Activated CD4-positive, alpha-beta T cell treated with anti-CD3 and anti-CD28 coated beads, Interleukin-2, amount 50 U/mL, for 1 hour (primary cell): Measurements from ENCODE around the gene TGM2.

Source experiments
- DNase-seq: peaks from one replicate; pipeline ENCODE4 v3.0.0-alpha.2; 2020

Gene TGM2

DNA sequence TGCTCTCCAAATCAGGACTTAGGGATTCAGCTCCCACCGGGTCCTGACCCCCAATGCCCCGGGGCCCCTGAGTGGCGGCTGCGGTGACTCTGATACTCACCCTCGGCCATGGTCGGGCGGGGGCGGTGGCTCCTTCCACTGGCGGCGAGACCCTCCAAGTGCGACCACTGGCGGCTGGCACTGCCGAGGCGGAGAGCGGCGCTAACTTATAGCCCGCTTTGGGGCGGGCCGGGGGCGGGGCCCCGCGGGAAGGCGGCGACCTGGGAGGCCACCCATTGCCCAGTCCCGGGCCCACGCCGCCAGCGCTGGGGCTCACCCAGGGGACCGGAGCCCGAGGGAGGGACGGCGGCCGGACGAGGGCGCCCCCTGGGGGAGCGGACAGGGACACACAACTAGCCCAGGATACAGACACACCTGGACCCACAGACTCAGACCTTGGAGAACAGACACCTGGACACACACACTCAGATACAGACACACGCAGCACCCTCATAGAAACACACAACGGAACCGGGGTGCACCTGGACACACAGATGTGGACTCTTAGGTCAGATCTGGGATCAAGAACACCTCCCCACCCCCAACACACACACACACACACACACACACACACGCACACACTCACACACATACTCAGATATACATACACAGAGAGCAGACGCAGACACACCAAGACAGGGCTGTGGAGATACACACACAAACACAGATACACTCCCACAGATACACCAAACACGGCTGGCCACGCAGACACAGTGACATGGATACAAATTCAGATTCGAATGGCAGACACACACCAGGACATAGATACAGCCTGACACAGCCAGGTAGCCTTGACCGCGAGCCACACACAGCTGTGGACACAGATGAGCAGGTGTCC is at the start of gene TGM2:
Gene TGM2 (minus strand): TSS at position 182 of the 877 bp plus-strand sequence. CDS start 72 bp downstream, at position 110.
- peak; percentile 8 for DNase-seq

DNA sequence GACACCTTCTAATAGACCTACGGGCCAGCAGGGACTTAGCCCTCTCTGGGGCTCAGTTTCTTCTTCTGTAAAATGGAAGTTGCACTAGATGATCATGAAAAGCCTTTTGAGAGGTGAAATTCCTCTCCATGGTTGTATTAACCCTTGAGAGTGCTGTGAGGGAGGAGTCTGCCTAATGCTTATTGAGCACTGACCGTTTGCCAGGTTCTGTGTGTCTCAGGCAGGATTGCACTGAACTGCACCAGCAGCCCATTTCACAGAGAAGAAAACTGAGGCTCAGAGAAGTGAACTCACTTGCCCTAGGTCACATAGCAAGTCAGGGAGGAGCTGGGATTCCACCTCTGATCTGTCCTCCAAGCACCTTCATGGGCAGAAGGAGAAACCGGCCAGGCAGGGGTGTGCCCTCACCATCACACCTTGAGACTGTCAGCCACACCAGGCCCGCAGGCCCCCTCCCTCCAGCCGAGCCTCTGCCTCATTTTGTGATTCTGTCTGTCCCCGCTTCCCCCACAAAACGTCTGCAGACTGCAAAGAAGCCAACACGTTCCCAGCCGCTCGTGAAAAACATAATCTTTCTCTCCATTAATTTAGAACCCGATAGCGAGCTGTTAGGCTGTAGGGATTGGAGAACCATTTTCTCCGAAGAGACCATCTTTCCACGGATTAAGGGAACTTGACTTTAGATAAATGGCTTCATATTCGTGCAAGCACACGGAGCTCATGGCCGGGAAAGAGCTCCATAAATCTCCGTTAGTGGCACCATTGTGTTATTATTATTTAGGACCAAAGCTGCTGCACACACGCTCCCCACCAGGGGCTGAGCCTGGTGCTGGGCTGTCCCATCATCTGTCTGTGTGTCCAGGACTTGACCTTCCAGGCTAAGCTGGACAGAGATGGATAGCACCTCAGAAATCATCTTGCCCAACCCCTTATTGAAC is 49.5 kb upstream of the TGM2 start:
- no peak for DNase-seq

DNA sequence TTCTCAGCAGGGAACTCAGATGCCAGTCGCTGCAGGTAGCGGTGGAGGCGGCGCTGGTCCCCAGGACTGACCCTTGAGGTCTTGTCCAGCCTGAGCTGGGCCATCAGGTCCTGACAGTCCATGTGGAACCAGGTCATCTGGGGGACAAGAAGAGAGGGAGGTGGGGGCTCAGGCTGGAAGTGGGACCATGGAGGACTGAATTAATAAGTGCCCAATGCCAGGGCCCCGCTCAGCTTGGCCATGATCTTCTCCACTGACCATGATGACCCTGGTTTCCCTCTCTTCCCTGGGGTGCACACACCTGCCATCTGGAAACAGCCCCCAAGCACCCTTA is 48.5 kb upstream of the TGM2 start:
- DNase-seq: no peak

DNA sequence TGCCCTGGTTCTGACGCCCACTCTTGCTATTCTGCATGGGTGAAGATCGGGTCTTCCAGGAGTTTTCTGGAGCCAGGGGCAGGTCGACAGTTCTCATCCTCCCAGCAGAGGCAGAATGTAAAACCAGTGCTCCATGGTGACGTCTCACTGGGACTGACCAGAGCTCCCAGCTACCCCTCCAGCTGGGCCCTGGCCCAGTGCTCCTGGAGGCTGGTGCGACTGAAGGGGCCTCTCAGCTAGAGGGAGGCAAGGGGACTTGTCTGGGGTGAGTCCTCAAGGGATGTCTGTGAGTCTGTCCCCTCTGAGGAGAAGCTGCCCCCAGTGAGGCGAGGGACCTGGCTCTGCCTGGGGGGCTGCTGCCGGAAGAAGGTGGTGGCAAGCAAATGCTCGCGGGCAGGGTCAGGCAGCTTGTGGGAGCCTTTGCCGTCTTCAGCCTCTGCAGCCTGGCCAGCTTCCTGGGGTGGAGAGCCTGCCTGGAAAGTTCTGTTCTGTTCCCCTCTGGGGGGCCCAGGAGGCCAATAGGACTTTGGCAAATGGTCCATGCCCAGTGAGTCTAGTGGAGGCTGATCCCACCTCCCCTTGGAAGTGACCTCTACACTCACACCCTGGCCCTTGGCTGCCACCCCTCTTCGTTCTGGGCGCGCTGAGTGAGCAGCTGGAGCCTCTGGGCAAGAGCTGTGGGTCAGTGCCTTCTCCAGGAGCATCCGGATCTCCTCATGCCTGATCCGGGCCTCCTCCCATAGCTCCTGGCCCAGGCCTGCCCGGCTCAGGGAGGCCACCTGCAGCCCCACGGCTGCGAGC is 47.9 kb upstream of the TGM2 start:
- DNase-seq: no peak

DNA sequence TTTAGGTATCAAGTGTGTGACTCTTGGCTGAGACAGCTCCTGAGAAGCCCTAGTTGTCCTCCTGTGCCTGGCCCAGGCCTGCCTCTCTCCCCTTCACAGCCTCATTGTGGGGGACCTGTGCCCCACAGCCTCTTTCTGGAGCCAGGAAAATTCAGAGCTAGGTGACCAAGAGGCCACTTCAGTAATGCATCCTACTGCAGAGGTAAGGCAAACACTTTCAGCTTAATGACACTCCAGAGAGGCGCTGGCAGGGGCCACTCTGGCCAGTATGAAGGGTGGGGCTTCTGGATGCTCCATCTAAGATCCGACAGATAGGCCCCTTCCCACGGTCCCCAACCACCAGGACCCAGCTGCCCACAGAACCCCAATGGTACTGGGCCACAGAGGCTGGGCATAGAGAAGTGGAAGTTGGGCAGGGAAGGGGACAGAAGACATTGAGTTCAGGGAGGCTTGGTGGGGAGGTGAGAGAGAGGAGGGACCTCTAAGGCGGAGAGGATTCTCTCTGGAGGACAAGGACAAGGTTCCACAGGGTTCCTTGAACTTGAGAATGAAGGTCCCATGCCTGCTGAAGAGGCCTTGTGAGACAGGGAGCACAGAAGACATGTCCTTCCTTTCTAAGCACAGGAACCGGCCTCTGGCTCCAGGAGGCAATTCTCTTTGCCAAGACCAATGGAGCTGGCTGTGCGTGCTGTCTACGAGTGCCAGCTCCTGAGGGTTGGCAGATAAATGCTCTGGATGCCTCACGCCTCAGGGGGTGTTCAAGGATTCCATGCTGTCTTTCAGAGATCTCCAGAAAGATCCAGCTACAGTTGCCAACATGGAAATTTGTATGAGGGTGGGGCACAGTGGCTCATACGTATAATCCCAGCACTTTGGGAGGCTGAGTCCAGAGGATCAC is 46.4 kb upstream of the TGM2 start:
- DNase-seq: no peak

DNA sequence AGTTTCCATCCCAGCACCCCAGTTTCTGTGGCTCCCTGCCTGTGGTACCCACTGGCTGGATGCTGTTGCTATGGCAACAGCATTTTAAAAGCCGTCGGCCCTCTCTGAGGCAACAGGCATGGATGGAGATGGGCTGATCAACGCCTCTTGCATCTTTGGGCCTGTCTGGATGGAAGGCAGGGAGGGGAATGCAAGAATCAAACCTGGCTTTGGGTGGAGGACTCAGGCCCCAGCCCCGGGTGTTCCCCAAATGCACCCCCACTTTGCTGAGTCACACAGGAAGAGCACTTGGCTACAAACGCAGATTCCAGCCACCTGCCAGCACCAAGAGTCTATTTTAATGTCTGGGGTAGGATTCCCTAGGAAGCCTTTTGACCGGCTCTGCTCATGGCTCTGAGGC is 45.7 kb upstream of the TGM2 start:
- DNase-seq: no peak

DNA sequence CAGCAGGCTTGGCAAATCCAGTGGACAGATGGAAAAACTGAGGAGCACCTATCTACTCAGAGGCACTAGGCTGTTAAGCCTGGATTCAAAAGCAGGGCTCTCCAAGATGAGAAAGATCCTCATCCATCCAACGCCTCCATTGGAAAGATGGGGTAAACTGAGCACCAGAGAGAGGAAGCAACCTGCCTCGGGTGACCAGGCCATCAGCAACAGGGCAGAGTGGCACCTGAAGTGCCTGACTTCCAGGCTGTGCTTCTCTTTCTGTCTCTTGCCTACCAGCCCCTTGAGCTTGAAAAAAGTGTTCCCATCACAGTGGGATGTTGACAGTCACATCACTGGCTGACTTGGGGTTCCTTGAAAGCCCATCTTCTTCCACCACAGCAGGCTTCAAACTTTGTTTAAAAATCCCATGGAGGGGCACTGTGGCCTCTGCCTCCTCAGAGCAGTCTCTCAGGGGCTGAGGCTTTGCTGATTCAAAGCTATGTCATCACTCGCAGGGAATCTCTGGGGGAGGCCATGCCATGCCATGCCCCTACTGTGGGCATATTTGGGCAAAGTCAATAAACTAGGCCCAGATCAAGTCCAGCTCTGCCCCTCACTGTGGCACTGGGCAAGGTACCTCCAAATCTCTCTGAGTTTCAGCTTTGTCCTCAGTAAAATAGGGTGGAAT is 44.8 kb upstream of the TGM2 start:
- no peak for DNase-seq

DNA sequence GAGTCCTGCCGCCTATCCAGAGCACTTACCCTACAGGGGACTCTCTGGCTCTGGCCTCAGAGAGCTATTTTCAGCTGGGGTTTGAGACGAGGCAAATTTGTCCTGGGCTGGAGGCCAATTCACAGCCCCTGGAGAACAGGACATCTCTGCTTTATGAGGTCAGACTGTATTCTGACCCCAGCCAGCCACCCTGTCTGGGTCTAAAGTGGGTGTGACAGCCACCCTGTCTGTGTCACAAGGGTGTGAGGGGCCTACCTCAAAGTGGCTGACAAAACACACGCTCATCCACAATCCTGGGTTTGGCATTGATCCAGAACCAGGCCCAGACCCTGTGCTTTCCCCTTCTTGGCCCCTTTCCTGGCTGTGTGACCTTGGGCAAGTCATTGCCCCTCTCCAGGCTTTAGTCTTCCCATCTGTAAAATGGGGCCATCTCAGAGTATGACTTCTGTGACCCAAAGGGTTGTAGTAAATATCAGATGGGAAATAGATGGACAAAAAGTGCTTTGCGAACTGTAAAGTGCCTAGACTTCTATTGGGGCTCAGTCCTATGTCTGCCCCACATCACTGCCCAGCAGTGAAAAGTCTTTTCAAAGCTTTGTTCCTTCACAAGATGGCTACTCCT is 44.1 kb upstream of the TGM2 start:
- no peak for DNase-seq

DNA sequence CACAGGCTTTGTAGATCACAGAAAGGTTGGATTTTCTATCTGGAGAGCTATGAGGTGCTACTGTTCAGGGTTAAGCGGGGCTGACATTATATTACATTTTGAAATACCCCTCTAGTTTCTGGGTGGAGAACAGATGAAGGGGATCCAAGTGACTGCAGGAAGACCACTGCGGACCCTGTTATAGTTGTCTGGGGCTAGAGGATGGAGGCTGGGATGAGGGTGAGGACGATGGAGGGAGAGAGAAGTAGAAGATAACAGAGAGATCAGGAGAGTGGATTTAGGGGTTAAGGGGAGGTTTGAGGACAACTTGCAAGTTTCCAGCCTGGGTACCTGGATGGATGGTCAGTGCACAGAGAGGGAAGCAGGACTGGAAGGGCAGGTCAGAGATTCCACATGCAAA is 43.5 kb upstream of the TGM2 start:
- no peak for DNase-seq

DNA sequence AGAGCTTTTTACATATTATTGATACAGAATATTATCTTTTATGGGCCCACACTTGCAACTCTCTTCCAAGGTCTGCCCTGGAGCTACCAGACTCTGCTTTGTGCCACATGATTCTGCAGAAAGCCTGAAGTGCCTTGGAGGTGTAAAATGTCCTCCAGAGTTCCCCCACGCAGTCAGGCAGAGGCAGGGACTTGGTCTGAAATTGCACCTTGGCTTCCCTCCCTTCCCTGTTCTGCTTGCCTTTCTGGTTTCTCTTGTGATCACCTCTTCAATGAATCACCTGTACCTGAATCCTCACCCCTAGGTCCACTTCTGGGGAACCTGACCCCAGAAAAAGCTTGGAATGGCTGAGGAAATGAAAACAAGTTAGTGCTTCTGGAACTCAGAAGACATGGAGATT is 43.0 kb upstream of the TGM2 start:
- no peak for DNase-seq

DNA sequence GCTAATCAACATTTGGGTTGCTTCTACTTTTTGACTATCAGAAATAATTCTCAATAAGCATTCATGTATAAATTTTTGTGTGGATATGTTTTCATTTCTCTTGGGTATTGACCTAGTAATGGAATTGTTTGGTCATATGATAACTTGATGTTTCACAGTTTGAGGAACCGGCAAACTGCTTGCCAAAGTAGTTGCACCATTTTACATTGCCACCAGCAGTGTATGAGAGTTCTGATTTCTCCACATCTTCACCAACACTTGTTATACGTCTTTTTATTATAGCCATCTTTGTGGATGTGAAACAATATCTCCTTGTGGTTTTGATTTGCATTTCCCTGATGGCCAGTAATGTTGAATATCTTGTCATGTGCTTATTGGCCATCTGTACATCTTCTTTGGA is 42.6 kb upstream of the TGM2 start:
- no peak for DNase-seq

DNA sequence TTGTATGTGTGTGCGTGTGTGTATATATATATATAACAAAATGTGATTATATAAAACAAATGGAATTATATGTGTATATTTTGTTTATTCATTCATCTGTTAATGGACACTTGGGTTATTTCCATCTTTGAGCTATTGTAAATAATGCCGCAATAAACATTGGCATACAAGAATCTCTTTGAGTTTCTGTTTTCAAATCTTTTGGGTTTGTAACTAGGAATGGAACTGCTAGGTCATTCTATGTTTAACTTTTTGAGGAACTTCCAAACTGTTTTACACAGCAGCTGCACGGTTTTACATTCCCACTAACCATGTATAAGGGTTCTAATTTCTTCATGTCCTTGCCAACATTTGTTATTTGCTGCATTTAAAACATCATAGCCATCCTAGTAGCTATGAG is 39.9 kb upstream of the TGM2 start:
- no peak for DNase-seq

DNA sequence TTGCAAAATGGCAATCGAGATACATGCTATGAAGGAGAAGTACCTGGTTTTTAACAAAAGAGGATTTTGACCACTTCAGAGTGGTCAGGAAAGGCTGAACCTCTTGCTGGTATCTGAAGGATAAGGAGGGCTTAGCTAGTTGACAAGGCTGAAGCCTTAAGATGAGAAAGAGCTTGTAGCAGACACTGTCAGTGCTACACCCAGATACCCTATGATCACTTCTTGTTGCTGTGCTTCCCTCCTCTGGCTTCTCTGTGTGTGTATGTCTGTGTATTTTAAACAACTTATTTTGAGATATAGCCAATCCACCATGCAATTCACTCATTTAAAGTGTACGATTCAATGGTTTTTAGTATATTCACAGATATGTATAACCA is 38.9 kb upstream of the TGM2 start:
- DNase-seq: no peak

DNA sequence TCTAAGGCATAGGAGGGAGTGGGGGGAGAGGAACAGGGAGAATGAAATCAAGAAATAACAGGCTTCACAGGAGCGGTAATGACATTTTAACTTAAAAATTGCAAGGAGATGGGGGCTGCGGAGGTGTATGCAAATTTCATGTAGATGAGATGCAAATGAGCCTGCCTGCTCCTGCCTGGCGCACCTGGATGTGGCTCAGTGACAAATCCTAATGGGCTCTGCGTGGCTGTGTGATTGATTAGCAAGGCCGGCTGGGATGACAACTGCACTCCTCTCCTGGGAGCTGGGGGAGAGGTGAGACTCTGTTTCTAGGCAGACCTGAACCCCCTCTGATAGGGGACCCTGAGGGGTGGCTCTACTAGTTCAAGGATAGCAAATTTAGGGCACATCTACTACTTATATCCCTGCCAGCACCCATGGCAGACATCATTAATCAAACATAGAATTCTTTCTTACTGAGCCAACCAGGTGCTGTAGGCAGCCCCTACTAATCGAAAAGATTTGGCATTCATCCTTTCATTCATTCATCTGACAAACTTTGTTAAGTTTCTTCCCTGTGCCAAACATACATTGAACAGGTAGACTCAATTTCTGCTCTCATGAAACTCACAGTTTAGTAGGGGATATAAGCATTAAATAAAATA is 38.4 kb upstream of the TGM2 start:
- no peak for DNase-seq

DNA sequence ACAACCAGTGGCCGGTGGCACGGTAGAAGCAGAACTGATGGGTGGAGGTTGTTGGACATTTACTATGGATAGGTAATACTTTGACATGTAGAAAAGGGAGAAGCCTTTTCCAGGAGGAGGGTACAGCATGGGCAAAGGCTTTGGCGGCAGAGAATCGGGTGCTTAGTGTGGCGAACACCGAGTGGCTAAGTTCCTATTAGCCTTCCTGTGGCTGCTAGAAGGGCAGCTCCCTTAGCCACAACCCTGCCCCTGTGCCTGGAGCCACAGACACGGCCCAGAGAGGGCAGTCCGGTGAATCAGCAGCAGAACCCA is 37.9 kb upstream of the TGM2 start:
- DNase-seq: no peak

DNA sequence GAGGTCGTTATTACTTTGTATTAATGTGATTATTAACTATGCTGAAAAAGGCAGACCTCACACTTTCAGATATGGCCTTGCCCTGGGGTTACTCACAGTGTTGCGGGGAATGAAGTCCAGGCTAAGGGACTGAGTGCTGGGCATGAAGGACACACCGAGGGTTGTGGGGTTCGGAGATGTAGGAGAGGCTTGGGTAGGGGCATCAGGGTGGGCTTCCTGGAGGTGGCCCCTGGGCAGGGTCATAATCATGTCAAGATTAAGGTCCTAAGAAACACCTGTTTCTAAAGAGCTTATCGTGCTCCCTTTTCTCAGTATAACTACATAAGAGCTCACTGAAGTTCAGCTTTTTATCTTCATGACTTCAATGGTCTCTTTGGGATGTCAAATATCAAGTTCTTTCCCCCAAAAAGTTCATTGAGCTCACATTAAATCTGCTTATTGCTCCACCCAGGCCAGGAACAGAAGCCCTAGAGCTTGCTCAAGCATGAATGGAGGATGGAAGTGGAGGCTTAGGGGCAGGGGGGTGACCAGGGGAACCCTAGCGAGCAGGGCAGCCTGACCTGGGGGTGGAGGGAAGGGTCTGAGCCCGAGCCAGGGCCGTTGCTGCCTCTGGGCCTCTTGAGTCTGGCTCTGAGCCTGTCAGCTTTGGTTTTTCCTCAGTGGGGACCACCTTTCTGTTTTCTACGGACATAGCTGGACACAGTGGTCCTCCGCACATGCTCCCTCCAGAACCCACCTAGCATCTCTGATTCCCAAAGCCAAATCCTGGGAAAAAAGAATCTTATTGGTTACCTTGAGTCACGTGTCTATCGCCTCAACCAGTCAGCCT is 37.3 kb upstream of the TGM2 start:
- DNase-seq: no peak

DNA sequence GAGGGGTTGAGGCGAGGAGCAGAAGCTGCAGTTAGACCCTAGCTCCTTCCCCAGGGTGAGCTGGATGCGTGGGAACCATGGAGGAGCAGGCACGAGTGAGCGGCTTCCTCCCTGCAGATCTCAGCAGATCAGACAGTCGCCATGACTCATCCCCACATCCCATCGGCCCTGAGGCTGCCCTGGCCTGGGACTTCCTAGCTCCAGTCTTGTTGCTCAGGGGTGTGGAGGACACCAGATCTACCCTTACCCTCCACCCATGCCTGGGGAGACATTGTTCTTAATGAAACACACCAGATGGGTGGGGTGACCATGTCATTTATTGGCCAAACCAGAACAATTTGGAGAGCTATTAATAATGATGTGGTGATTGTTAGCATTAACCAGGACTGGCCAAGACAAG is 36.3 kb upstream of the TGM2 start:
- no peak for DNase-seq

DNA sequence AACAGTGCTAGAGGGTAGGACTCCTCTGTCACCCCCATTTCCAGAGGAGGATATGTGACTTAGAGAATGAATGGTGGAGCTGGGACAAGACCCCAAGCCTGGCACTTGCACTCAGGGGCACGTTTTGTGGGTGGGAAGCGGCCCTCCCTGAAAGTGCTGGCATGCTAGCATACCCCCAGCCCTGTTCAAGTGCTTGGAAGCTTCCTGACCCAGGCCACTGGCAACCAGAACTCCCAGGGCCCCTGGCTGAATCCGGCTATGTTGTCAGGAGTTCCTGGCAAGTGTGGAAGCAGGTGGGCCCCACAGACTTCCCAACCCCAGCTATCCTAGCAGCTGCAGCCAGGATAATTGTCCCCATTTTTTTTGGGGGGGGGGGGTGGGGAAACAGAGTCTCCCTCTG is 35.6 kb upstream of the TGM2 start:
- no peak for DNase-seq

DNA sequence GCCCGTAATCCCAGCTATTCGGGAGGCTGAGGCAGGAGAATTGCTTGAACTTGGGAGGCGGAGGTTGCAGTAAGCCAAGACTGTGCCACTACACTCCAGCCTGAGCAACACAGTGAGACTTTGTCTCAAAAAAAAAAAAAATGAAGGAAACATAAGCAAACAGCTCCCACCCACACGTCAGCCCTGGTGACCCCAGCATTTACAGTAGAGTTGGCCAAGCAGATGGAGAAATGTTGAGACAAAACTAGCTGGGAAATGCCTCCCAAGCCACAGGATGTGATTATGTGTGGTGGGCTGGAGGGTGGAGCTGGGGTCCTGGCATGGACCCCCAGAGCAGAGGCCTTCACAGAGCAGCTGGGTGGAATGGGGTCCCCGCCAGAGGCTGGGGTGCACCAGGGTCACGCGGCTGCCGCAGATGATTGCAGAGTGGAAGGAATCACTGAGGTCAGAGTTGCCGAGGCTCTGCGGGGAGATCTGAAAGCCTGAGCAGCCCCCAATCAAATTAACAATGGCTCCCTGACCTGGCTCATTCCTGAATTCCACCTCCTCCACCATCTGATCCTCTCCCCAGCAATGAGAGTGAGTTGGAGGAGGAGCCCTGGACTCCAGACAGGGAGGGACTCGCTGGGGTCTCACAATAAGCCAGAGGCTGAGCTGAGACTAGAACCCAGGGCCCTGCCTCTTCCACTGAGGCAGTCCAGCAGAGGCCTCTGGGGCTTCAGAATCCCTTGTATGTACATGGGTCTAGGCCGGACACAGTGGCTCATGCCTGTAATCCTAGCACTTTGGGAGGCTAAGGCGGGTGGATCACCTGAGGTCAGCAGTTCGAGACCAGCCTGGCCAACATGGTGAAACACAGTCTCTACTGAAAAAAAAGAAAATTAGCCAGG is 34.7 kb upstream of the TGM2 start:
- no peak for DNase-seq
